ENCODE results near the gene RYR1.

Gene RYR1

GRCh38 chr19:38545596-38545995 lies 112.1 kb downstream of the RYR1 start:
- Histone ChIP-seq H3K9me3 (ENCODE audit: control insufficient read depth, insufficient read depth, low read length) (no peaks in the 10 kb centered on the region), H4K20me1 (ENCODE audit: control insufficient read depth, insufficient read depth, low read depth, low read length) (no peaks in the 10 kb centered on the region), H3K9me2 (replicated peaks; ENCODE audit: control insufficient read depth, low read length) (no peaks in the 10 kb centered on the region), H3K36me3 (ENCODE audit: control insufficient read depth, low read length) (no peaks in the 10 kb centered on the region), H3K79me2 (ENCODE audit: control insufficient read depth, low read length) (no peaks in the 10 kb centered on the region), H3F3A (ENCODE audit: control insufficient read depth, insufficient read depth) (peaks cover 3% of the 10 kb centered on the region; the same call in 1 of the 2 replicates), H3K27ac (ENCODE audit: low read depth, low read length) (no peak overlapping the region), H3K4me2 (ENCODE audit: low read length) (no peak overlapping the region), H3K4me3 (ENCODE audit: low read length) (no peak overlapping the region), H3K4me1 (ENCODE audit: control insufficient read depth, low read length) (peaks cover 24% of the 10 kb centered on the region), H3K27me3 (ENCODE audit: control insufficient read depth, low read length) (peaks cover 2% of the 10 kb centered on the region; the same call in 1 of the 2 replicates)
- TF ChIP-seq EZH2phosphoT487 (IDR thresholded peaks at IDR 0.05; ENCODE audit: borderline replicate concordance, low read length), result no peak
- no peak for TF ChIP-seq CTCF (IDR thresholded peaks at IDR 0.05; ENCODE audit: low read depth, low read length, poor library complexity, severe bottlenecking)

- no peaks in the 10 kb centered on the region for H4K20me1 ChIP-seq (ENCODE audit: control insufficient read depth, insufficient read depth, low read depth, low read length)
- H3K36me3 ChIP-seq (ENCODE audit: control insufficient read depth, low read length), result no peaks in the 10 kb centered on the region
- H3K9me3 ChIP-seq (ENCODE audit: control insufficient read depth, insufficient read depth, low read length), result no peaks in the 10 kb centered on the region
- H3K27ac ChIP-seq (ENCODE audit: low read depth, low read length), result no peak overlapping the region
- no peak overlapping the region for H3K4me3 ChIP-seq (ENCODE audit: low read length)
- TF ChIP-seq CTCF (IDR thresholded peaks at IDR 0.05; ENCODE audit: low read depth, low read length, poor library complexity, severe bottlenecking), result no peak
- TF ChIP-seq EZH2phosphoT487 (IDR thresholded peaks at IDR 0.05; ENCODE audit: borderline replicate concordance, low read length), result no peak
- peaks cover 2% of the 10 kb centered on the region; the same call in 1 of the 2 replicates for H3K27me3 ChIP-seq (ENCODE audit: control insufficient read depth, low read length)
- peaks cover 24% of the 10 kb centered on the region for H3K4me1 ChIP-seq (ENCODE audit: control insufficient read depth, low read length)
- H3K9me2 ChIP-seq (replicated peaks; ENCODE audit: control insufficient read depth, low read length), result no peaks in the 10 kb centered on the region
- no peaks in the 10 kb centered on the region for H3F3A ChIP-seq (ENCODE audit: control insufficient read depth, insufficient read depth)
- H3K79me2 ChIP-seq (ENCODE audit: control insufficient read depth, low read length), result no peaks in the 10 kb centered on the region
- H3K4me2 ChIP-seq (ENCODE audit: low read length), result peak overlapping the region; percentile 6
Observed at GRCh38 chr19:38547421-38547820, 113.9 kb downstream of the RYR1 start.

GRCh38 chr19:38549061-38549460 lies 115.6 kb downstream of the RYR1 start:
- Histone ChIP-seq H3K27ac (ENCODE audit: low read depth, low read length) (no peak overlapping the region), H3K4me2 (ENCODE audit: low read length) (no peak overlapping the region), H3K27me3 (ENCODE audit: control insufficient read depth, low read length) (peaks cover 2% of the 10 kb centered on the region; the same call in 1 of the 2 replicates), H4K20me1 (ENCODE audit: control insufficient read depth, insufficient read depth, low read depth, low read length) (no peaks in the 10 kb centered on the region), H3K36me3 (ENCODE audit: control insufficient read depth, low read length) (no peaks in the 10 kb centered on the region), H3K9me3 (ENCODE audit: control insufficient read depth, insufficient read depth, low read length) (no peaks in the 10 kb centered on the region), H3K9me2 (replicated peaks; ENCODE audit: control insufficient read depth, low read length) (no peaks in the 10 kb centered on the region), H3K4me3 (ENCODE audit: low read length) (no peak overlapping the region), H3F3A (ENCODE audit: control insufficient read depth, insufficient read depth) (no peaks in the 10 kb centered on the region), H3K79me2 (ENCODE audit: control insufficient read depth, low read length) (no peaks in the 10 kb centered on the region), H3K4me1 (ENCODE audit: control insufficient read depth, low read length) (peaks cover 22% of the 10 kb centered on the region)
- TF ChIP-seq EZH2phosphoT487 (IDR thresholded peaks at IDR 0.05; ENCODE audit: borderline replicate concordance, low read length) (no peak), CTCF (IDR thresholded peaks at IDR 0.05; ENCODE audit: low read depth, low read length, poor library complexity, severe bottlenecking) (no peak)
